Stimulated activated CD4-positive, alpha-beta T cell treated with anti-CD3 and anti-CD28 coated beads, Interleukin-12 subunit alpha, Interleukin-12 subunit beta, amount 100 ng/mL, for 24 hours (primary cell): ENCODE data around the gene MEIKIN.

Experiments
- DNase-seq, 2 experiments: peaks; one replicate each; pipeline ENCODE4 v3.0.0-alpha.2; 2020; ENCODE audit warnings: low read depth in 2 of 2

The MEIKIN gene, protein sequence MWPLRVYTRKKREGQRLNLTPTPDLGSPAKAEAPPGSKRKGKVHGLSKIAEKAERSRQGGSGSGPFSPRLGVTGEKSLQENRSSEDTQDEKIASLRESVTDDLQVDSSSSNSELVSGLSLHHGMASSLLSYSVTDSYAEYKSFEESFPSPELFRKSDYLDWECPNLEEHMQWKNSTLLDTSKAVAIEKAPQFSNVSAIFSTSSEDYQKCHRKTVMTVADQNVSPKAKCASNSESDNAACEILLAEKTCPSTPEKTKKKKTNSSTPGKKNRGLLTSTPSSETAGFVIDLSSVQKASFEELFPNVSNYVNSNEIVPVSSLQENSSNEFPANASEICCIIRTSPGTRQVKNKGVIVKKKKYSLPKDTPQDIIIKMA

GRCh38 chr5:131945551-131946168 lies at the start of gene MEIKIN:
Gene MEIKIN (minus strand): TSS chr5:131945663. CDS start chr5:131945505, 158 bp downstream.
- DNase-seq, result no peak

GRCh38 chr5:131994533-131995226 lies 49.2 kb upstream of the MEIKIN start:
- DNase-seq, result no peak

- no peak for DNase-seq
Observed at GRCh38 chr5:131994090-131994489, 48.6 kb upstream of the MEIKIN start.

DNA sequence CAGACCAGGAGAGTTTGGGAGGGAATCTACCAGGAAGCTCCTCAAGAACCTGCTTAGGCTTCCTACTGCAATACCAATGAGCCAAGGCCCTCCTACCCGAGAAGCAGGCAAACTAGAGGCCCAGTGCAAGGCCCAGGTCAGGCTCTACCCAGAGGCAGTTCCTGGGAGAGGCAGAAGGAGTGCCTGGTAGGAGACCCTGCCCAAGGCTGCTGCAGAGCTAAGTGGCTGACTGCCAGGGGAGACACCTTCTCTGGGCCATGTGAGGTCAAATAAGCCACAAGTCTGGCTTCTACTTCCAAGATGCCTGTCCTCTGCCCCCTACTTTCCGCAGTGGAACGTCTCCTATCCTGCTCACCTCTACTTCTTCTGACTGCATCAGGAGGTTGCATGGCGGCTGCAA lies 48.2 kb upstream of the MEIKIN start:
- DNase-seq, result no peak

- DNase-seq, result no peak
Observed at GRCh38 chr5:131992370-131992769, 46.9 kb upstream of the MEIKIN start.

GRCh38 chr5:131991593-131992324 lies 46.3 kb upstream of the MEIKIN start:
- no peak for DNase-seq

DNA sequence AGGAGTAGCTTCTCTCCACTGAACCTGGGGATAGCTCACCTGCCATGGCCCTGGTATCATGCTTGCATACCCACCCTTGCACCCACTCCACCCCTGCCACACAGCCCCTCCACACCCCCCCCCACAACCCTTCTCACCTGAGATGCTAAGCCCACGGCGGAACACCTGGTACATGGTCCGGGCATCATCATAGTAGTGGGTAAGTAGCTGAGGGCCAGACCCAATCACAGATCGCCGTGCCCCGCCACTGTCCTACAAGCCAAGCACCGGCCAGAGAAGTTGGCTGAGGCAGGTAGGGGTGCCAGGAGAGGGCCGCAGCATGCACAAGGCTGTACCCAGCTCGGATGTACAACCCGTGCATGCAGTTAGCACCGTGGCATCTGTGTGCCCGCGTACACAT lies 45.3 kb upstream of the MEIKIN start:
- DNase-seq, result no peak

GRCh38 chr5:131988601-131989000 lies 43.1 kb upstream of the MEIKIN start:
- no peak for DNase-seq

DNA sequence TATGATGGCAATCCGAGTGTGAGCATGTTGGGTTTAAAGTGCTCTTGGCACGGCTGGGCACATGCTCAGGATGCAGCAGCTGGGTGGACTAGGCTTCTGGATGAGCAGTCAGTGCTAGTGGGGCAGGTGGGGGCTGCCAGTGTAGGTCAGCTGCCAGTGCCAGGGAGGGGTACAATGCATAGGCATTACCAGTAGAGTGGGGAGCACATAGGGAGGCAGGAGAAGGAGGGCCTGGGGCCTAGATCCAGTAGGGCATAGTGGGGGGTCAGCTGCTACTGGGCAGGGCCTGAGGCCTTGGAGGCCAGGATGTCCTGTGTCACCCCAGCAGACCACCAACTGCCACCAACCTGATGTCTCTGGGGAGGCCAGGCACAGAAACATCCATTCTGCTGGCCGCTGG lies 41.8 kb upstream of the MEIKIN start:
- DNase-seq, result no peak

GRCh38 chr5:131986161-131986912 lies 40.9 kb upstream of the MEIKIN start:
- DNase-seq, result no peak

GRCh38 chr5:131984956-131985665 lies 39.6 kb upstream of the MEIKIN start:
- DNase-seq, result no peak

DNA sequence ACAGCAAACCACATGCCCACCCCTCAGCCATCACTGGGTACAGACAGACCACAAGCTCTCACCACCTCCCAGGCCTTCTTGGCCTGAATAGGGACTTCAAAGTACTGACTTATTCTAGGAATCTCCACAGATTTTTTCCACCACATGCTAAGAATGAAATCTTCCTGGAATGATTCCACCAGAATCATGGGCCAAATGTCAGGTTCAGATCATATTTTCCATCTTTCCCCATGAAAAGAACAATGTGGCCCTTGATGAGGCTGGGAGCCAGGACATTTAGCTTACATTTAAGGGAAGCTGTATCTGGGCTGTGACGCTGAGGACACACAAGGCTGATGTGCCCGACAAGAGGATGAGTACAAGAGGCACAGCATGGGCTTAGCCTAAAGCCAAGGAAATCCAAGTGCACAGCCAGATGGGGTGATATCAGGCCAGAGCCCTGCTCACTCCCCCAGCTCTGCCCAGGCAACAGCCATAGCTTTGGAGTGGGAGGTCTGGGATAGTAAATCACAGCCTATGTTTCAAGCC lies 37.8 kb upstream of the MEIKIN start:
- DNase-seq, result no peak

GRCh38 chr5:131981516-131981915 lies 36.1 kb upstream of the MEIKIN start:
- no peak for DNase-seq

DNA sequence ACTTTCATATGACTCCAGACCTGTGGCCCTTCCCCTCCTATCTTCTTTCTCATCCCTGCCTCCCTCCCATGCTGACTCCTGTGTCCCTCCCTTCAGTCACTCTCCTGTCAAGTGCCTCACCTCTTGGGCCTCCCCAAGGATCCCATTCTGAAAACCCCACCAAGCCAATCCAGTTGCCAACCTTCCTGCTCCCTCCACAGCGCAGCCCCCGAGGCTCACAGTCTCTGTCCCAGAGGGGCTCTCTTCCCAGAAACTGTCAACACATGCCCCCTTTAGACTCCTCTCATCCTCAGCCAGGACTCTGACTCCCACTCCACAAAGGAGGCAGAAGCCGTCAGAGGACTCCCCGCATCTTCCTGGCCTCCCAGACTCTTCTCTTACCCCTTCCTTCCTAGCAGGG lies 35.2 kb upstream of the MEIKIN start:
- no peak for DNase-seq

DNA sequence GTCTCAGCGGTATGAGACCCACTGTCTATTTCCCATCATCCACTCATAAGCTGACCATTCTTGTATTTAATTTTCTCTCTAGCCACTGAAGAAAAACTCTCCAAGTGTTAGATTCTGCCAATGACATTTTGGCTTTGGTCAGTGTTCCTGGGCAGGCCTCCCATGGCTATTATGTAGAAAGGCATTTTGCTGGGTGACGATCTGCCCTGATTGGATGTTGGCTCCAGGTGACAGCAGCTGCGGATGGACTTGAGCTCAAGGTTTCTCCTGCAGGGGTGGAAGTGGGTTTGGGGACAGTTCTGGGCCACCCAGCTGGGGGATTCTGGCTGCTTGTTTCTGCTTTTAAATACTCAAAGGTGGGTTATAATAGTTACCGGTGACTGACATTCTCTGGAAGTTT lies 34.4 kb upstream of the MEIKIN start:
- DNase-seq, result no peak

DNA sequence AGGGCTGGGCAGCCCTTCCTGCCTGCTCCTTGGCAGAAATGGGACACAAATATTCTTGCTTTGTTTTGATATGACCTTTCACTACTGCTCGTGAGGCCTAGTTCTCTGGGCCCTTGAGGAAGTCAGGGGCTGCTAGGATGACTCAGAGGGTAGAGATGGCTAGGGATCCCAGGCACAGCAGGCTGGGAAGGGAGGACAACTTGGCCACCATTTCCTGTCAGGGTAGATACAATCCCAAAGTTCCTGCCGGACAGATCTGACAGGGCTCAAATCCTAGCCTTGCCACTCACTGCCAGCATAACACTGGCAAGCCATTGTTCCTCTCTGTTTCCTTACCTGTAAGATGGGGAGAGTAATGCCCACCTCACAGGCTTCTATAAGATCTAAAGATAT lies 31.7 kb upstream of the MEIKIN start:
- no peak for DNase-seq

- DNase-seq, result no peak
Observed at GRCh38 chr5:131976414-131977211, 31.1 kb upstream of the MEIKIN start.

GRCh38 chr5:131974956-131975726 lies 29.7 kb upstream of the MEIKIN start:
- no peak for DNase-seq

GRCh38 chr5:131974622-131974955 lies 29.1 kb upstream of the MEIKIN start:
- no peak for DNase-seq
